NB4 (cell line): Measurements from ENCODE around the gene IL17REL.

Source experiments
- DNase-seq: peaks from one replicate; pipeline ENCODE4 v3.0.0; 2010; ENCODE audit warnings: low read depth
- H3K4me3 ChIP-seq: one replicate; pipeline ENCODE4 v1.5.1; 2011; ENCODE audit warnings: mild to moderate bottlenecking, low read depth, low read length, moderate library complexity
- MAX ChIP-seq: IDR thresholded peaks from 2 replicates; pipeline ENCODE4 v1.6.1; 2011; ENCODE audit warnings: low read depth, low read length
- MYC ChIP-seq: IDR thresholded peaks from 2 replicates; pipeline ENCODE4 v1.6.1; 2011; ENCODE audit warnings: low read depth, low read length
- POLR2A ChIP-seq: IDR thresholded peaks from 2 replicates; pipeline ENCODE4 v1.6.1; 2011; ENCODE audit warnings: mild to moderate bottlenecking; ENCODE audit not compliant: insufficient read length; ENCODE audit errors: extremely low read depth
- TF ChIP-seq, protein P1 (sequence below): IDR thresholded peaks from one replicate; pipeline ENCODE4 v1.5.1; 2012; ENCODE audit warnings: low read depth, low read length

IL17REL gene

DNA sequence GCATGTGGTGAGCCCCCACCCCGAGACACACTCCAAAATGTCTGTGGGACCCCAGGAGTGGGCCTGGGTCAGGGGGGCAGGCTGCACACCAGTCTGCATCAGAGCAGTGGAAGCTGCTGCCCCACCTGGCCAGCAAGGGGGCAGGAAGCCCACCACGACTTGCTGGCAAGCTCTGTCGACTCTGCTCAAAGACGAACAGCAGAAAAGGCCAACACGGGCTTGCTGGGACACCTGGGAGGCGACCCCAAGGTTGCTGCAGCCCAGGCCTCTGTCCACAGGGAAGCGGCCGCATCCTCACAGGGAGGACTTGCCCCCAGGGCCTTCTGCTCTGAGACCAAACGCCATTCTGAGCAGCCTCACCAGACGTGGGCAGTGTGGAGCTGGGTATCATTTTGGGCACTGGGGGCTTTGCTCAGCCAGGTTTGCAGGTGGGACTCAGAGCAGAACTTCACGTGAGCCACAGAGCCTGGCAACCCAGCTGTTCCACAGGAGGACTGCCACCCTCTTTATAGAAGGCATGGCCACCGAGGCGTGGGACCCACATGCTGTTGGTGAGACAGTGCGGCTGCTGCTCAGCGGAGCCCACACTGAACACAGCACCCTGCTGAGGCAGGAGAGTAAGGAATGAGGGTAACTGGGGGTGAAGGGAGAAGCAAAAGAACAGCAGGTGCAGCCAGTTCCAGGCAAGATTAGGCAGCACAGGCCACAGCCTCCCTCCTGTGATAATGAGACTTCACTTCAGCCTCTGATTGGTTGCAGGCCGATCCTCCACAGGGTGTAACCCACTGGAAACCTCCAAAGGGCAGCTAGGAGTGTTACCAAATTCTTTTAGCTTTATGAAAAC is 11.0 kb downstream of the IL17REL start:
- H3K4me3 ChIP-seq: no peak overlapping the region
- no peak for TF ChIP-seq MAX
- TF ChIP-seq, protein P1, sequence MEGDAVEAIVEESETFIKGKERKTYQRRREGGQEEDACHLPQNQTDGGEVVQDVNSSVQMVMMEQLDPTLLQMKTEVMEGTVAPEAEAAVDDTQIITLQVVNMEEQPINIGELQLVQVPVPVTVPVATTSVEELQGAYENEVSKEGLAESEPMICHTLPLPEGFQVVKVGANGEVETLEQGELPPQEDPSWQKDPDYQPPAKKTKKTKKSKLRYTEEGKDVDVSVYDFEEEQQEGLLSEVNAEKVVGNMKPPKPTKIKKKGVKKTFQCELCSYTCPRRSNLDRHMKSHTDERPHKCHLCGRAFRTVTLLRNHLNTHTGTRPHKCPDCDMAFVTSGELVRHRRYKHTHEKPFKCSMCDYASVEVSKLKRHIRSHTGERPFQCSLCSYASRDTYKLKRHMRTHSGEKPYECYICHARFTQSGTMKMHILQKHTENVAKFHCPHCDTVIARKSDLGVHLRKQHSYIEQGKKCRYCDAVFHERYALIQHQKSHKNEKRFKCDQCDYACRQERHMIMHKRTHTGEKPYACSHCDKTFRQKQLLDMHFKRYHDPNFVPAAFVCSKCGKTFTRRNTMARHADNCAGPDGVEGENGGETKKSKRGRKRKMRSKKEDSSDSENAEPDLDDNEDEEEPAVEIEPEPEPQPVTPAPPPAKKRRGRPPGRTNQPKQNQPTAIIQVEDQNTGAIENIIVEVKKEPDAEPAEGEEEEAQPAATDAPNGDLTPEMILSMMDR: no peak
- no peak for TF ChIP-seq MYC
- TF ChIP-seq POLR2A: no peak
- no peak for DNase-seq

- no peak for DNase-seq
- TF ChIP-seq POLR2A (no peak), MYC (no peak)
- TF ChIP-seq, protein P1: no peak
- H3K4me3 ChIP-seq: no peak overlapping the region
These were observed 11.8 kb downstream of the IL17REL start for GRCh38 chr22:50000587-50001387.

GRCh38 chr22:49999946-50000586 is 12.5 kb downstream of the IL17REL start:
- TF ChIP-seq MYC (no peak), MAX (no peak), POLR2A (no peak)
- TF ChIP-seq, protein P1: no peak
- no peak for DNase-seq
- no peak overlapping the region for H3K4me3 ChIP-seq

DNA sequence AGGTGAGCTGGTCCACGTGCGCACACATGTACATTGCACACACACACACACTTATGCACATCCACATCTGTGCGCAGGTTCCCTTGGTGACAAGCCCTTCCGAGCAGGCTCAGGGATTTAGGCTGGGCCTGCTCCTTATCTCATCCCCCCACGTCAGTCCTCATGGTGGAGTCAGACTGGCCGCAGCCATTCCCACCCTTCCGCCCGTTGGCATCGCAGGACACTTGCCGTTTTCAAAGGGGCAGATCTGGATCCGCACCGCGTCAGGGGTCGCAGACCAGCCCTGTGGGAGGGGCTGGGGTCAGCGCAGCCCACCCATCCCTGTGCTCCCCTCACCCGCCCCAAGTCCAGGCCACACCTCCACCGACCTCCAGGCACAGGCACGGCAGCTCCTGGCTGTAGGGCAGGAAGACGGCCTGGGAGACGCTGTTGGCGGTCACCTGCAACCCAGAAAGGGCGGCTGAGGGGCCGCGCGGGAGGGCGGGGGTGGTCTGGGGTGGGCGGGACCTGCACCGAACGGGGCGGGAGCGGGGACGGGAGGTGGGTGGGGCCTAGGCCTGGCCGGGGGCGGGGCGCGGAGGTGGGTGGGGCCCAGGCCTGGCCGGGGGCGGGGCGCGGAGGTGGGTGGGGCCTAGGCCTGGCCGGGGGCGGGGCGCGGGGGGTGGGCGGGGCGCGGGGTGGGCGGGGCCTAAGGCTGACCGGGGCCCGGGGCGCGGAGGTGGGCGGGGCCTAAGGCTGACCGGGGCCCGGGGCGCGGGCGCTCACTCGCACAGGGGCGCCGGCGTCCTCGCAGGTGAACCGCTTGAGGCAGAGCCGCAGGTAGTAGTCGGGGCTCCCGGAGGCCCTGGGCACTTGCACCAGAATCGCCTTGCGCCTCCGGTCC is 13.3 kb downstream of the IL17REL start:
- no peak overlapping the region for H3K4me3 ChIP-seq
- no peak for DNase-seq
- TF ChIP-seq MYC (no peak), POLR2A (no peak), MAX (no peak)
- TF ChIP-seq, protein P1: no peak

- TF ChIP-seq MAX (no peak), POLR2A (no peak), MYC (no peak)
- TF ChIP-seq, protein P1: no peak
- H3K4me3 ChIP-seq: no peak overlapping the region
- no peak for DNase-seq
These were observed 13.9 kb downstream of the IL17REL start for GRCh38 chr22:49998718-49999062.
